Endometrial microvascular endothelial cells (primary cell): Measurements from ENCODE around the gene MAD2L1BP. TPM values are rescaled to one million over a fixed set of nuclear protein-coding genes. Genes with fewer than 3 reads are reported as not detected.
"Not testable (repeated sequence)": the region's sequence is repeated elsewhere in the genome, so short reads cannot be mapped to it uniquely, and the experiment has no call there.

Experiments used
- in situ Hi-C: cut with HindIII; loops from 2 replicates; pipeline ENCODE4 v1.10.0; 2017; ENCODE audit warnings: low sequenced_read_pairs, low pct_unique_long_range_greater_than_20kb; ENCODE audit errors: inconsistent ontology term
- total RNA-seq: library from RNA; depleted of rRNA; stranded (reverse); fragments of >200 nt; gene quantifications from one replicate; pipeline ENCODE4 v1.2.3, GENCODE V29; 2015; ENCODE audit errors: inconsistent ontology term

MAD2L1BP gene
- total RNA-seq, result 43.9 TPM

DNA sequence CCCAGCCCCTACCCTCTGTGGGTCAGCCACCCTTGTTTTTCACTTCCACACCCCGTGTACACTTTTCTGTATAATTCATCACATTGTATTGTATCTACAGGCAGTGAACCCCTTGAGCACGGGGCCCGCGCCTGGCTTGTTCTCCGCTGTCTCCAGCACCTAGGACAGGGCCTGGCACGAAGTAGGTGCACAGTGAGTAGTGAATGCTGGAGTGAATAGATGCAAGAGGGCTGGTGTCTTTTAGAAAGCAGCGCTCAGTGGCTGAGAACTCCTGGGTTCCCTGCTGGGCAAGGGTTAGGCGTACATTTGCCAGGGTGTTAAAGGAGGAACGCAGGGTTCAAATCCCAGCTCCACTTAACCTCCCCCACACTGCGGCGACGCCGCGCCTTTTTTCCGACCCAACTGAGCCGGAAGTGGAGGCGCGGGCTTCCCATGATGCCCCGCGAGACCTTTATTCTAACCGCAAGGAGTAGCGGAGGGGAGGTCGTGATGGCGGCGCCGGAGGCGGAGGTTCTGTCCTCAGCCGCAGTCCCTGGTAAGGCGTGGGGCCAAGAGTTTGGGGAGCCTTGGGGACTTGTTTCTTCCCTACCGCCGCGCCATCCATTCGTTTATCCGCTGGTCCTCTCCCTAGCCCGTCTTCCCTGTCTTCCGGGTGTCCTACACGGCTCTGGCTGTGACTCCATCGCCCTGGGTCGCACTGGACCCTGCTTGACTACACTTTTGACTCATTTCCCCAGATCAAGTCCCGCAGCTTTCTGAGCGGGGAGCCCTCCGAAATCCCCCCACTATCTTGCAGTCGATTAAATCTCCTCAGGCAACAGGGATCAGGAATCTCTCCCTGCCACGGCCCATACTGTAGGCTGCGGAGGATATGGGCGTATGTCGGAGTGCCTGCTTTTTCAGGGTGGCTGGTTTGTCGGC lies at the start of gene MAD2L1BP:
Gene MAD2L1BP, plus strand, starts transcription at position 454 of the 921 bp plus-strand sequence. Its CDS starts 36 bp downstream, at position 490.
- in situ Hi-C loops, result no loop called here

DNA sequence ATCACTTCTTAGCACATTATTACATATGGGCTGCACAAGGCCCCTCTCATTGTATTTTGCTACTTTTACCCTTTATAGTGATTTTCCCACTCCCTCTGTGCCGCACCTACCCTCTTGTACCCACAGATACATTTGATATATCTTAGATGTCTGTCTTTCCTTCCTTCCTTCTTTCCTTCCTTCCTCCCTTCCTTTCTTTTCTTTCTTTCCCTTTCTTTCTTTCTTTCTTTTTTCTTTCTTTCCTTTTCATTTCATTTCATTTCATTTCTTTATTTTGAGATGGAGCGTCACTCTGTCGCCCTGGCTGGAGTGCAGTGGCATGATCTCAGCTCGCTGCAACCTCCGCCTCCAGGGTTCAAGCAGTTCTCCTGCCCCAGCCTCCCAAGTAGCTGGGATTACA lies 47.4 kb upstream of the MAD2L1BP start:
- in situ Hi-C loops, result no loop called here

DNA sequence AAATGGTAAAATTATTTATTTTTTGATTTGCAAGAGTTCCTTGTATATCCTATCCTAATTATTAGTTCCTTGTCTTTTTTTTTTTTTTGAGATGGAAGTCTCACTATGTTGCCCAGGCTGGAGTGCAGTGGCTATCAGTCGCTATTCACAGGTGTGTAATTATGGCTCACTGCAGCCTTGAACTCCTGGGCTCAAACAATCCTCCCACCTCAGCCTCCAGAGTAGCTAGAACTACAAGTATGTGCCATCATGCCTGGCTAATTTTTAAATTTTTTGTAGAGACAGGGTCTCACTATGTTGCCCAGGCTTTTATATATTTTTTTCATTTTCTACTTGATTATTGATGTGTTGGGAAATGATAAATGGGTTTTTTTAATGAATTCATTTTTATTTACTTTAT lies 46.1 kb upstream of the MAD2L1BP start:
- in situ Hi-C loops, result not testable (repeated sequence)

GRCh38 chr6:43593938-43594337 lies 41.7 kb upstream of the MAD2L1BP start:
- in situ Hi-C loops, result no loop called here

- in situ Hi-C loops, result no loop called here
These were observed 35.0 kb upstream of the MAD2L1BP start for GRCh38 chr6:43600595-43600994.

DNA sequence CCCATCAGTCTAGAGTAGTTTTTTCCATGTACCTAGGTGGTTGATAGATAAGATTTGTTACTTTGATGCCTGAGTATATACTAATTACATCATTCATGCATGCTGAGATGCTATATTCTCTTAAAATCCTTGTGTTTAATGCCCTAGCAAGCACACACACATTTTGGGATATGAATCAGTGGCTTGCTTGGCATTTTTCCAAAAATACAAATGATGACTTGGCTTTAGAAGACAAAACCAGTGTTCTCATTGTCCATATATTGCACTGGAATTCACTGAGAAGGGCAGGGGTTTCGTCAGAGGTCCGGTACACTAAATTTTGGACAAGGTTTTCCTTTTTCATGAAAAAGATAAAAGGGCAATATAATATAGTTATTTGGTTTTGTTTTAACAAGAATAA lies 31.5 kb upstream of the MAD2L1BP start:
- in situ Hi-C loops, result no loop called here

- in situ Hi-C loops, result no loop called here
These were observed 29.6 kb upstream of the MAD2L1BP start for GRCh38 chr6:43606019-43606418.

DNA sequence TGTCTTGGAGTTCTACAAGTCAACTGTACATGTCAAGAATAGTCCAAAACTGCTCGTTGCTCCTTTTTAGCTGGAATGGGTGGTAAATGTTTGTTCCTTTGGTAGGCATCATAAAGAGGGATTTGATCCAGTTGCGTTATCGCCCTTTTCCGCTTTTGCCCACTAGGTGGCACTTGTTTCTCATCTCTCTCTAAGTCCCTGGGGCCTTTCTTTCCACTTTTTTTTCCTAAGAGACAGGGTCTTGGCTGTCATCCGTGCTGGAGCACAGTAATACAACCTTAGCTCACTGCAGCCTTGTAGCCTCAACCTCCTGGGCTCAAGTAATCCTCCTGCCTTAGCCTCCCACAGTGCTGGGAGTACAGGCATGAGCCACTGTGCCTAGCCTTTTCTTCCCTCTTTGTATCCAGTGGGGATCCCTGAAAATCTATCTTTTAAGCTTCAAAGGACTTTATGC lies 27.3 kb upstream of the MAD2L1BP start:
- in situ Hi-C loops, result no loop called here

- in situ Hi-C loops, result no loop called here
These were observed 26.8 kb upstream of the MAD2L1BP start for GRCh38 chr6:43608807-43609206.

- in situ Hi-C loops, result no loop called here
These were observed 26.2 kb upstream of the MAD2L1BP start for GRCh38 chr6:43609402-43609801.

- in situ Hi-C loops, result no loop called here
These were observed 25.2 kb upstream of the MAD2L1BP start for GRCh38 chr6:43610431-43610830.

- in situ Hi-C loops, result no loop called here
These were observed 21.8 kb upstream of the MAD2L1BP start for GRCh38 chr6:43613721-43614395.

- in situ Hi-C loops, result no loop called here
These were observed 21.3 kb upstream of the MAD2L1BP start for GRCh38 chr6:43614396-43614730.

DNA sequence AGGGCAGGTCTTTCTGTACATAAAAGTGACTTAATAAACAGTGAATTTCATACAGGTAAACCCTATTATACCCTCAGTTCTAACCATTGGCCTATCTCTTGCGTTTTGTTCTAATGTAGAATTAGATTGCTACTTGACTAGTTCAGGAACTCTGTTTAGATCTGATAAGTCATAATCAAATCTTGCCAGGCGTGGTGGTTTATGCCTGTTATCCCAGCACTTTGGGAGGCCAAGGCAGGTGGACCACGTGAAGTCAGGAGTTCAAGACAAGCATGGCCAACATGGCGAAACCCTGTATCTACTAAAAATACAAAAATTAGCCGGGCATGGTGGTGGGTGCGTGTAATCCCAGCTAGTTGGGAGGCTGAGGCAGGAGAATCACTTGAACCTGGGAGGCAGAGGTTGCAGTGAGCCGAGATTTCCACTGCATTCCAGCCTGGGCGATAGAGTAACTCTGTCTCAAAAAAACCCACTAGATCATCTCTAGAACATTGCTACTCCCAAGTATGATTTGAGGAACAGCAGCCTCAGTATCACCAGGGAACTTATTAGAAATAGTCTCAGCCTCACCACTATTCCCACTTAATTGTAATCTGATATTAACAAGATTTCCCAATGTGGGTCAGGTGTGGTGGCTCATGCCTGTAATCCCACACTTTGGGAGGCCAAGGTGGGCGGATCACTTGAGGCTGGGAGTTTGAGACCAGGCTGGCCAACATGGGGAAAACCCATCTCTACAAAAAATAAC lies 18.7 kb upstream of the MAD2L1BP start:
- in situ Hi-C loops, result no loop called here

DNA sequence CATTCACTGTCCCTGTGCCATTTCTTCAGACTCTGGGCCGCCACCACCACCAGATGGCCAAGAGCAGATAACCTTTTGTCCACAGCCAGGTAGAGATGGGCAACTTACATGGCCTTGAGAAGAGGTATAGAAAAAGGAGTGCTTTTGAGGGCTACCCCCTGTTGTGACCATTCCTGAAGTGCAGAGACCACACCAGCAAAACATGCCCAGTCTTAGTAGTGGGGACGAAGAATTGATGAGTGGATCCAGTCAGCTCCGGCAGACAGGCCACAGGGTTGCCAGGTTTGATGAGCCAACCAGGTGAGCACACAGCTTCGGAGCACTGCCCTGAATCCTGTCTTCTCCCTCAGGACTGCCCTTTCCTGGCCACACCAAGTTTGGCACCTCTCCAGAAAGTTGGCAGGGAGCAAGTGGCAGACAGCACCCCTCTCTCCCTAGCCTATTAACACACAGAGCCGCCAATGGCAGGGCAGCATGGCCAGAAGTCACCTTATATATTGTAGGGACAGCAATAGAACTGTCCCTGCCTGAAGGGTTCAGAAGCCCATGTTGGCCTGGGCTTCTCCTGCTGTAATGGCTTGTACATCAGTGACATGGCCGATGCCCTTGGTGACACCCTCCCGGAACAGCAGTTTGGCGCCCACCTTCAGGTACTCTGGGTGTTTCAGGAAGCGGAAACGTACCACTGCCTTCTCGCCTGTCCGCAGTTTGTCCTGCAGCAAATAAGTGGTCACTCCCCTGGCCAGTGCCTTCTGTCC lies 14.4 kb upstream of the MAD2L1BP start:
- in situ Hi-C loops, result no loop called here

- in situ Hi-C loops, result no loop called here
These were observed 13.8 kb upstream of the MAD2L1BP start for GRCh38 chr6:43621836-43622180.

DNA sequence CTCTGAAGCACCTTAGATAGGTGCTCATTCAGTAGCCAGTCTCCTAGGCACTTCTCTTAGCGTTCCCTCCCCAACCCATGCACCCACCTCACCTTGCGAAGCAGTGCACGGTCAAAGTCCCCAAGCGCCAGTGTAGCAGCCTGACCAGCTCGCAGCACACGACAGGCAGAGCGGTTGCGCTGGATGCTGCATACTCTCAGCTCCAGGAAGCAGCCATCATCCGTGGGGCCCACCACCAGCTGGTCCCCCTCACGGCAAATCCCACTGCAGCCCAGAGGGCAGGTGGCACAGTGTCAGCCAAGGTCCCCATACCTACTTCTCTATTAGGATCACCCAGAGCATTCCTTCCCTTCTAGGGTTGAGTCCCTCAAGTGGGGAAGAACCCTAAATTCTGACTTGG lies 13.1 kb upstream of the MAD2L1BP start:
- in situ Hi-C loops, result no loop called here

- in situ Hi-C loops, result no loop called here
These were observed 11.5 kb upstream of the MAD2L1BP start for GRCh38 chr6:43623880-43624785.
